ENCODE results near the gene FAM149A.

FAM149A gene

DNA sequence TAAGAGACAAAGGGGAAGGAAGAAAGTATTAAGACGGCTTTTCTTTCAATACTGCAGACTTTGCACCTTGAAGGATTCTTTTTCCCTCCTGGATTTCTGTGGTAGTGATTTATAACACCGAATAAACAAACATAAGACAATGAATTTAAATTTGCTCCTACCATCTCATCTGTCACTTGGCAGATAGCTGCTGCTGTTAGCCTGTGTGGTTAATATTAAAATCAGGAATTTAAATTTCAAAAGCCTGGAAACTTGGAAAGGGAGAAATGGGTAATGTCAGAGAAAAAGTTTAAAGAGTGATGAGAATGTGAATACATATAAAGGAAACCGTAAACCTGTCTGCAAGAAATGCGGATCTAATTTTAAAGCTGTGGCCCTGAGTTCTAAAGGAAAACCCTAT lies 3.4 kb downstream of the FAM149A start:
- no peak for DNase-seq

DNA sequence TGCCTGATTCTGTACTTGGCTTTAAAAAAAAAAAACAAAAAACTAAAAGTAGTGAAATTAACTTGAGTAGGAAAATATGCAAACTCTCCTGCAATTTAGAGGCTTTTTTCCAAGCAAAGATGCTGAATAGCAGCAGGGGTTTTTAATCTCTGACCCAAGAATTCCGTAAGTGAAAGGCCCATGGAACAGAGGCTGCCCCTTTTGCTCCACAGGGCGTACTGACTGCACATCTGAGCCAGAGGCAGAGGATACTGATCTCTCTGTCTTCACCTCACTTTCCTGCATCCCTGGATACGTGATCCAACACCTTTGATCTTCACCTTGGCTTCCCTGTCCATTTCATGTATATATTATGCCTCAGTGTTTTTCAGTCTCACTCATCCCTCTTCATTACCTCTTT lies 3.9 kb downstream of the FAM149A start:
- DNase-seq = no peak

DNA sequence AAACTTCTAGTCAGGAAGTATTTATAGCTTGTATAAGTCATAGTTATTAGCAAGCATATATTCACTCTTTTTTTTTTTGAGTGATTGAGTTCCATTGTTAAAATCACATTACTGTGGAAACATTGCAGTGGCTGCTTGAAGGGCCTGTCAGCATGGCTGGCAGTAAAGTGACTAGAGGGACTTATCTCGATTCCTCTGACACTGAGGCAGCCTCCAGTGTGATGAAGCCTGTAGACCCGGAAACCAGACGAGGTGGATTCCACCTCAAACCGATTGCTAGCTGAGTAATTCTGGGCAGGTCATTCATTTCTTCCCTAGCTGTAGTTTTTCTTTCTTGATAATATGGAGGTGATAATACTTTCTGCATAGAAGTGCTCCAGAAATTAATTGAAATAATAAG lies 4.7 kb downstream of the FAM149A start:
- DNase-seq = no peak

DNA sequence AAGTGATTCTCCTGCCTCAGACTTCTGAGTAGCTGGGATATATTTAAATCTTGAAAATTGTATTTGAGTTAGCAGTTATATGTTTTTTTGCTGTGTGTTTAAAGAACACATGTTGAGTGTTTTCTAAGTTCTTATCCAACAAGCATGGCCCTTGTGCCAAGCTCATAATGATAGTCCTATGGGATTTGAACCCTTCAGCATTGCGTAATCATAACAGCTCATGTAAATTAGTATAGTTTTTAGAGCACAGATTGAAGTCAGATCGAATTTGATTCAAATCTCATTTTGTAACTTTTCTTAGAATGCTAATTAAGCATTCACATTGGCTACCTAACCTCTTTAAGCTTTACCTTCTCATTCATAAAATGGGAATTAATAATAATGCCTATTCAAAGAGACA lies 12.2 kb downstream of the FAM149A start:
- DNase-seq = no peak

DNA sequence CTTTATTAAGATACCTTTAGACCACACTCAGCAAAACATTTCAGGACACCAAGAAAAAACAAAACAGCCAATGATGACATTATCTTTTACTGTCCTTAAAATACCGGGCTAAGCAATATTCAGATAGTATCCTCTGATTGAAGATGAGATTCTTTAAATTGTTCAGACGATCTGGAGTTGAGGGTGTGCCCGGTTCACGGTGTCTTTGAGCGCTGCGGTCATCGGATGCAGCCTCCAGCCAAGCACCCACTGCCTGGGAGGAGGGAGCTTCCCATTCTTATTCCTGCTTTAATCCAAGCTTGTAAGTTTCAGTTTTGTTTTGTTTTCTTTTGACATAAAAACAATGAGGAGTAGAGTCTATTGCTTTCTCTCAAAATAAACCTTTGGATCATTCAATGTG lies 14.1 kb downstream of the FAM149A start:
- DNase-seq = no peak

DNA sequence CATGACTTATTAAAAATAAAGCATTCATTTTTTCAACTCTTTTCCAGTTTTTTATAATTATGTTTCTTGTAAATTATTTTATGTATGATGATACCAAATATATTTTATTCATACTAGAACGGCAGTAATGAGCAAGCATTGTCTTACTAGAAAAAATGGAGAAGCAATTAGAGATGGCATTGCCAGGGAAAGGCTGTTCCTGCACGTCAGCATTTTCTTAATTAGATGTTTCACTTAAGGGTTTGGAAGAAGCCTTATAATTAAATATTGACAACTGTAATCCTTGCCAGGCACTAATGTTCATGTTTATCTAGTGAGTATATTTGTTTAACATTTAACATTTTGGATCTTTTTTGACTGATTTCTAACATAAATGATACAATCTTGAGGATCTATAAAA lies 16.6 kb downstream of the FAM149A start:
- no peak for DNase-seq

DNA sequence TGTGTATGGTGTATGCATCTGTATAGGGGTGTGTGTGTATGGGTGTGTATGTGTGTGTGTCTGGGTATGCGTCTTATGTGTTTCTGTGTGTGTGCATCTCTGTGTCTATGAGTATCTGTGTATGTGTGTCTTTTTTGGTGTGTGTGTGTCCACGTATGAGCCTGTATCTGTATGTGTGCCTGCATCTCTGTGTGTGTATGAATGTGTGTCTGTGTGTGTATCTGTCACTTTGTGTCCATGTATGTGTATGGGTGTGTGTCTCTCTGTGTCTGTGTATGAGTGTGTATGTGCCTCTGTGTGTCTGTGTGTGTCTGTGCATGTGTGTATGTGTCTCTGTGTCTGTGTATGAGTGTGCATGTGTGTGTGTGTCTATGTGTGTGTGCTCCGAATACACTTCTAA lies 24.3 kb downstream of the FAM149A start:
- DNase-seq = no peak

DNA sequence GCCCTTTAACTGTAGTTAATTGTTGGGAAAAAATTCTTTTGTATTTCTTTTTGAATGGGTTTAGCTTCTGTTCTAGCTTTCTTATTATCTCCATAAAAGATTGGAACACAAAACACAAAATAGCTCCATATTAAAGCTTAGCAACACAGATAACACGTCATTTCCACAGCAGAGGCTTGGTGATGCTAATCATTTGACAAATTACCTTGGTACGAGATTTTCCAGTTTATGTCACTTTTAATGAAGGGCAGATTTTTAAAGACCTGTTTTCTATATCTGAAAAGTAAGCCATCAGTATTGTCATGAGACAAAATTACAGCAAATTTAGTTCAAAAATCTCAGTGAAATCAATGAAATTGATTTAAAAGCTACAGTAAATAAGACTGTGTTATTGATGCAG lies 27.4 kb downstream of the FAM149A start:
- no peak for DNase-seq

DNA sequence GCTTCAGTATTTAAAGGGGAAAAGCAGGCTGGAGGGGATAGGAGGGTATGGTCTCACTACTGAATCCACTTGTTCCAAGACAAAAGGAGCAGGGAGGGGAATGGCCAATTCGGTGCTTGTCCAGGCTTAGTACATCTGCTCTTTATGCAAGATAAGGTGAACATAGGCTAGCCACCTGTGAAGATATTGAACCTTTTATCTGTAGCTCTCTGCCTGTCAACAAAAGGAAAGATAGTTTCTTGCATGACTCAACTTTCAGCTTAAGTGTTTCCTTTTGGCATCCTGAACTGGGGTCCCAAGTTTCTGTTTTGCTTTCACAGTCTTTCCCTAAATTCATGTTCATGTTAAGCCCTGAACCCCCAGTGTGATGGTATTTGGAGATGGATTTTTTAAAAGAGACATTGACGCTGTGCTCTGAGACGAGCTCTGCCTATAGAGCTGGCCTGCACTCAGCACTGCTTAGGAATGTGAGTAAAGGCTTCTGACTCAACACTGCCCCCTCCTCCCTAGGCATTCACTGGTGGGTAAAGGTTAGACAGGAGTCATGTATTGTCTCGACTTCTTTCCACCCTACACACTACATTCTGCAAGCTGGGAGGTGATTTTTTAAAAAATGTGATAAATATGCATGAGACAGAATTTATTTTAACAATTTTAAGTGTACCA lies 28.2 kb downstream of the FAM149A start:
- DNase-seq = no peak

DNA sequence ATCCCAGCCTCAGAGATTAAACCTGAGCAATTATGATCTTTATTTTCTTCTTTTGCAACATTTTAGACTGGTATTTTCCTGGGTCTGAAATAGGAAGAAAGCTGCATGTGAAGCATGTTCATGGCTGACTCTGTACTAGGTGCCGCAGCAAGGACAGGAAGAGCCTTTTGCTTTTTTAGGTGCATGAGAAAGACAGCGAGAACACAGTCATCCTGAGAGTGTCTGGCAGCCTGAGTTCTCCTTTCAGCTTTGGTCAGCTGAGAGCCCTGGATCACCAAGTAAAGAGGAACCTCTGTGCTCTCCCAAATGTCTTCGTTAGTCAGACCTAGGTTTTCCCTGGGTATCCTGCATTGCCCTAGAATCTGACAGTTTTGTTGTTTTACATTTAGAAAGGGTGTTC lies 29.8 kb downstream of the FAM149A start:
- DNase-seq = no peak

DNA sequence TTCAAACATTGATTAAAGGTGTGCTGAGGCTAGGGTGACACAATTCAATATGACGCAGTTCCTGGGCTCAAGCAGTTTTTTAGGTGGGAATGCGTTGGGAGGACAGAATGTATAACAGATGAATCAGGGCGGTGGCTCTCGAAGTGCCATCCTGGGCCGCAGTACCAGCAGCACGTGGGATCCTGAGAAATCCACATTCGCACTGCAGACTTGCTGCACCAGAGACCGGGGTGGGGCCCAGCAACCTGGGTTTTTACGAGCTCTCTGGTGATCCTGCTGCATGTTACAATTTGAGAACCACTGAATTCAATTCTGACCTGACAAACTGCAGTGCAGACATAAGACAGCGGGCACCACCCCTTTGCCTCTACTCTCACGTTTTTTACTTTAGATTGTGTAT lies 30.4 kb downstream of the FAM149A start:
- DNase-seq = no peak

DNA sequence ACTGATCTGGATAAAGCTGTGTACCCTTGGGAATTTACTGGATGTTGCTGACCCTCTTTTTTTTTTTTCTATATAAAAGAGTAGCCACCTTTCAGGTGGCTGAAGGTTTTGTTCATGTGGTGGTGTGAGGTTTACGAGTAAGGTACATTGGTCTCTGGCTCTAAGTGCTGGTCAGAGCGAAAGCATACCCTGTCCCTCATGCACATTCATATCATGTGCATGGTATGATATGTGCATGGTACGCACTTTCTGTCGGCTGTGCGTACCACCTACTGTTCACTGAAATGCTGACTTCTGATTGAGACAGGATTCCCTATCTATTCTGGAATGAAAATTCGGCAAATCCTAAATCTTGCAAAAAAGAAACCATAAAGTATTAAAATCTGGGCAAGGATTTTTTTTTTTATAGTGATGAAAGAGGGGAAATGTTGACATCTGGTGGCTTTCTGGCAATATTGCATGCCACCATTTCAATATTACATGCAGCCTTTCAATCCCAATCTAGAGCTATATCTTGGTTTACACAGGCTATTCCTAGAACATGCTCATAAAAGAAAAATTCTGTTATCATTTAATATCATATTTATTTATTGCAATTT lies 32.8 kb downstream of the FAM149A start:
- DNase-seq = peak; percentile 1

DNA sequence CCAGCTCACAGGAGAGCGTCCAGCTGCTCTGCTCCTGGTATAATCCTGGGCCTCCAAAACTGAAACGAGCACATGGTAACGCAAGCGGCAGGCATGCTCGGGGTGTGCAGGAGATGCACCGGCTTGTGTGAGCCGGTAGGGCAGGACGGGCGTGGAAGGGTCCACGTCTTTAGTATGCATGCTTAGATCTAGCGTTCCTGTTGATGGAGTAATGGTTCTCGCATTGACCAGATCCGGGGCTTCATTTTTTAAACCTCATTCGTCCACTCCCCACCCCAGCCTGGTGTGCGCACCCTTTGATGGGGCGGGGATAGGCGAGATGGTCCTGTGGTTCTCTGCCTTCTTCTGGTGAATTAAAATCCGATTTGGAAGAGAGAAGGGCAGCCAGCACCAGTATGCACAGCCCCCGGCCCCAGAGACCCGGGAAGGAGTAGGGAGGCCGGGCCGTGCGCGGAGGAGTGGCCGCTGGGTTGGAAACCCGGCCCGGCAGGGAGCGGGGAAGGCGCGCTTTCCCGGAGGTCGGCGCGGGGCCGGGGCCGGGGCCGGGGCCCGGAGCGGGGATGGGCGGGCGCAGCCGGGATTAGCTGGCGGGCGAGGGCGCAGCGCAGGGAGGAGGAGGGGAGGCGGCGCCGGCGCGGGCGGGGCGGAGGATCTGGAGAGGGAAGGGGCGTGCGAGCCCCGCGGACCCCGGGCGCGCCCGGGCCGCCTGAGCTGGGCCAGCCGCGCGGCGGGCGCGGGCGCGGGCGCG lies 39.9 kb downstream of the FAM149A start:
- peak; percentile 1 for DNase-seq

DNA sequence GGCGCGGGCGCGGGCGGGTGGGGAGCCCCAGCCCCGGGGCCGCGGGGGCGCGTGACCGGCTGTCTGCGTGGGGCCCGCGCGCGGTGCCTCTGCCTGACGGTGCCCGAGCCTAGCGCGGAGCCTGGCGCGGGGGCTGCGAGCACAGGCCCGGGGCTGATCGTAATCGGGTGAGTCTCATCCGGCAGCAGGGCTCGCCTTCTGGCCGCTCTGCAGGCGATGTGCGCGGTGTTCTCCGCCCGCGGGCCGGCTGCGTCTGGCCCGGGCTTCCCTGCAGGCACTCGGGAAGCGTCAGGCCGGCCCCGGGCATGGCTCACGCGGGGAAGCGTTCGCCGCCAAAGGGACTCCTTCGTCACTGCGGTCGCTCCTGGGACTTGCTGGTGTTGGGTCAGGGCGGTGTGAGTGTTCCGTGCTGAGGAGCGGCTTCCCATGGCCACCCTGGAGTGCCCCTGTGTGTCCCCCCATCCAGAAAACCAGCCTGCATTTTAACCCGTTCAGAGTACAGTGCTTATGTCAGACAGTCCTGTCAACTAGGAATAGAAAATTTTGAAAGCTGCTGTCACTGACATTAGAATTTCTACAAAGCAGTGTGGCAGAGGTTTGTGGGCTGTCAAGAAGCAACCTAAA lies 40.6 kb downstream of the FAM149A start:
- no peak for DNase-seq

DNA sequence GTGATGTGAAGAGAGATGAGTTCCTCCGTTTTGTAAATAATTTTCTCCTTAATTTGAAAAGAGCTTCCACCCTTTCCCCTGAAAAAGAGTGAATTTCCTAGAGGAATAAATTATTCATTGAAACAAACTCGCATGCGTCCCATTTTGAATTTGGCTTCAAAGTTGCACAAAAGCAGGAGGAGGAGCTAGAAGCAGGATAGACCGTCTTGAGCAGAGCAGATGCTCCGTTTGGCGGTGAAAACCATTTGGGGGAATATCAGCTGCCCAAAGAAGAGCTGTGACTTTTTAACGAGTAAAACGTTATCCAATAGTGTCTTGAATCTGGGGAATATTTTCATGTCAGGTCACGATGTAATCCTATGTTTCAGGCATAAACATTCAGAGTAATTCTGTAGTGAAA lies 42.0 kb downstream of the FAM149A start:
- no peak for DNase-seq

DNA sequence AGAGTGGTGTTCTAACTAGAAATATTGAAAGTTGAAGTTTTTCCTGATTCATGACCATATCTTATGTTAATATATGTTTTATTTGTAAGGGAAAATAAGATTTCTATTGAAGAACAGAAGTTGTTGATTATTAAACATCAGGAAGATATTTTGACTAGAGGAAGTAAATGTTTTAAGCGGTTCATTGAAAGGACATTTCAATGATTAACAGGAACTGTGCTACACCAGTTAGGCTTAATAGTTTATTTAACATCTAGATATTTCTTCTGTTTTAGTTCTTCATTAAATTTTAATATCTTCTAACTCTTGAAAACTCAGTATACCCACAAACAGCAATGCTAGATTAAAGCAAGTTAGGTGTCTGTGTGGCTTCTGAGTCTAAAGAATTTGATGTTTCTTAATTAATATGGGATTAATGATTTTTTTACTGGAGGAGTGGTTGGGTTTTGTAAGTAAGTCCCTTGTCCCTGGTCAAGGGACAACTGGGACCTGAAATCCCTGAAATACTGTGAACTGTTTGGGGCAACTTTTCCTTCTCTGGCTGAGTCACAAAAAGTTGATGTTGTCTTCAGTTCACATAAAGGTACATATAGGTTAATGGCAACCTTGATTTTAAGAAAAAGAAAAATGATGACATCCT lies 44.0 kb downstream of the FAM149A start:
- DNase-seq = no peak

DNA sequence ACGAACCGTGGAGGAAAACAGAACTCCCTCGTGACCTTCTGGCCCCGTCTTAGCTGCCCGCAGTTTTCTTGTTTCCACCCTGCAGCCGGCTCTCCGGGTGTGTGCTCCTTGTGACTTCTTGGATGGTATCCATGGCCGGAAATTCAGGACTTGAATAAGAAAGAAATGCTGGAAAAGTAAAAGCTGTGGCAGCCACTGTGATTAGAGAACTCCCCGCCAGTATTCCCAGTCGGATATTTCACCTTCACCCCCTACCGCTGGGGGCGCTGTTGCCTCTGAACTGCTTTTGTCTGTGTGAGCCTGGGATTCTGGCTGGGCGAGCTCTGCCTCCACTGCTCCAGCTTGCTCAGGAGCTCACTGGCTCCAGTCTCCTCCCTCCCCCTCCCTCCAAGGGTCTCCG lies 45.4 kb downstream of the FAM149A start:
- no peak for DNase-seq

DNA sequence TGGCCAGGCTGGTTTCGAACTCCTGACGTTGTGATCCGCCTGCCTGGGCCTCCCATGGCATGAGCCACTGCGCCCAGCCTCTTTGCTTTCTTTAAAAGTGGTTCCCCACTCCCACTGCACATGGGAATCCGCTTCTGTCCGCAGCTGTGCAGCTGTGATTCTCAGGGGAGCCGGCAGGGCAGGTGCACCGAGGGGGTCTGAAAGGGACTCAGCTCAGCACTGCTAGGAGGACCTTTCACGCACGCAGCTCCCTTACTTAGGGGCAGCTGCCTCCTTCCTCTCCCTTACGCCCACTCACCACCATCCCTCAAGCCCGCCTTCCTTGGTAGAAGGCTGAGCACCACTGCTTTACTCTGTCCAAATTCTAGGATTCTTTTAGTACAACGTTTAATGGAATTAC lies 46.4 kb downstream of the FAM149A start:
- no peak for DNase-seq

DNA sequence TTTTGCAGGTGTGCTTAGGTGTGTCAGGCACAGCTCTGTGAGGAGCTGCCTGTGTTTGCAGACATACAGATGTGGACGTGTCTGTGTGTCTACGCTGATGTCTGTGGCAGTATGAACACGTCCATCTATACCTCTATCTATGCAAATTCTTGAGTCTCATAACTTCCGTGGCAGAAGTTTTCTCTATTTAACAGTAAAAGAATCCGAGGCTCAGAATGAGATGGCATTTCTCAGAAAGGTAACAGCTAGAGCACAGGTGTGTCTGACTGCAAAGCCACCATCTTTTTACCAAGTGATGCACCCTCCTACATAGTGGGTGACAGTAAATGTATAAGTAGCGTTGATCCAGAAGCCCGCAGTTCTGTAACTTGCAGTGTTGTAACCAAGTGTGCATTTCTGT lies 47.0 kb downstream of the FAM149A start:
- DNase-seq = no peak

DNA sequence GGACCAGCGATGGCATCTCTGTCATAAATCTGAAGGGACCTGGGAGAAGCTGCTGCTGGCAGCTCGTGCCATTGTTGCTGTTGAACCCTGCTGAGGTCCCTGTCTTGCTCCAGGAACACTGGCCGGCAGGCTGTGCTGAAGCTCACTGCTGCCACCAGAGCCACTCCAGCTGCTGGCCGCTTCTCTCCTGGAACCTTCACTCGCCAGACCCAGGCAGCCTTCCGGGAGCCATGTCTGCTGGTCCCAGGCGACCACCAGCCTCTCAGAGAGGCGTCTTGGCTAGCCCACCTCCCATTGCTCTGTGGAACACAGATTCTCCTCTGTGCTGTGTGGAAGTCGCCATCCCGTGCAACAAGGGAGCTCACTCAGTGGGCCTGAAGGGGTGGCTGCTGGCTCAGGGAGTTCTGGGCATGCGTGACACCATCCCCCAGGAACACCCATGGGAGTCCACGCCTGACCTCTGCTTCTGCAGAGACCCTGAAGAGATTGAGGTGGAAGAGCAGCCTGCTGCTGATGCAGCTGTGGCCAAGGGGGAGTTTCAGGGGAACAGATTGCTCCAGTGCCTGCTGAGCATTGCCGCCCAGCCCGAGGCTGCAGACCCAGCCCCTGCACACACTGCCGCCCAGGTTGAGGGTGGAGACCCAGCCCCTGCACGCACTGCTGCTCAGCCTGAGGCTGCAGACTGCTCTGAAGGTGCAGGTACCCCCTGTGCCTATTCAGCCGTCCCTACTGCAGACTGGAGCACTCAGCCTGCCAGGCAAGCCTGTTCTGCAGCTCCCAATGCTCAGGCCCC lies 53.7 kb downstream of the FAM149A start:
- DNase-seq = no peak

DNA sequence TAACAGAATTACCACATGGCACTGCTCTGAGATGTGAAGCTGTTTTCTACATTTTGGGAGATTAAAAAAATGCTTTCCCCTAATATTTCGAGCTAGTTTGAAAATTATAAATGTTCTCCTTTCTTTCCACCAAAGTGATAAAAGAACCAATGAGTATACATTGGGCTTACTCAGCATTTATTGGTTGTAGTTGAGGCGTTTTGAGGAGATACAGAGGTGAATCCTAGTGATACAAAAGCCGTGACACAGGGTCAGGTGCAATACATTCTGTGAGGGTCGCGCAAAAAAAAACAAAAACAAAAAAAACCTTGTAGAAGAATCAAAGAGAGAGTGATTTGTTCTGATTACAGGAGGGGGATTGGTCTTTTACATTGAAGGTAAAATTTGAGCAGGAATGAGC lies 54.5 kb downstream of the FAM149A start:
- DNase-seq = no peak

DNA sequence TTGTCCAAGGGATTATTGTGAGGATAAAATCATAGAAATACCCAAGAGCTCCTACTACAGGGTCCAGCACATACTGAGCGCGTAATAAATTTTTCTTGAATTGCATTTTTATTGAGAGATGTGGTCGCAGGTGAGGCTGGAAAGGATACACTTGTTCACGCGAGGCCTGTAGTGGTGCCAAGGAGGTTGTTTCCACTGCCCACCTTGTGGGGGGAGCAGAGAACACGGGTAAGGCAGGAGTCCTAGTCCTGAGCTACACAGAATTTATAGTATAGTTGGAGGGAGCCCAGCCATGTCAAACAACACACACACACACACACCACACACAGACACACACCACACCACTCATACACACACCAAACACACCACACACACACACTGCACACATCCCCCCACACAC lies 55.1 kb downstream of the FAM149A start:
- DNase-seq = no peak

DNA sequence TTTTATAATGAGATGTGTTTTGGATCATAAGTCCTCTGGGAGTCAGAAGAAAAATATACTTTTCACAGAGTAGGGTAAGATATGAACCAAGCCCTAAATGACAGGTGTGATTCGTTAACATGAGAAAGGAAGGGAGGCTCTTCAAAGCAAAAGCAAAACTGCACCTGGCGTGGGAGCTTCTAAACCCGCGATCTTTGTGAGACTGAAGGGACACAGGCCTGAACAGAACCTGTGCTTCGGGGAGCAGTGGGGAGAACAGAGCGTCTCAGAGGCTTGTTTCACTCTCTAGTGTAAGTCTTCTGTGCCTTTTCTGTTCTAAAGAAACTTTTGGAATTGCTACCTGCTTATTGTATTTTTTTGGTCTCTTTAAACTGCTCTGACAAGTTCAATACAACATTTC lies 56.6 kb downstream of the FAM149A start:
- DNase-seq = no peak
